GM19240 (cell line): ENCODE results near the gene SNRPB2.

Source experiments
- DNase-seq: peaks from one replicate; pipeline ENCODE4 v3.0.0; 2011; ENCODE audit warnings: low spot score; ENCODE audit not compliant: insufficient read length

The SNRPB2 gene

DNA sequence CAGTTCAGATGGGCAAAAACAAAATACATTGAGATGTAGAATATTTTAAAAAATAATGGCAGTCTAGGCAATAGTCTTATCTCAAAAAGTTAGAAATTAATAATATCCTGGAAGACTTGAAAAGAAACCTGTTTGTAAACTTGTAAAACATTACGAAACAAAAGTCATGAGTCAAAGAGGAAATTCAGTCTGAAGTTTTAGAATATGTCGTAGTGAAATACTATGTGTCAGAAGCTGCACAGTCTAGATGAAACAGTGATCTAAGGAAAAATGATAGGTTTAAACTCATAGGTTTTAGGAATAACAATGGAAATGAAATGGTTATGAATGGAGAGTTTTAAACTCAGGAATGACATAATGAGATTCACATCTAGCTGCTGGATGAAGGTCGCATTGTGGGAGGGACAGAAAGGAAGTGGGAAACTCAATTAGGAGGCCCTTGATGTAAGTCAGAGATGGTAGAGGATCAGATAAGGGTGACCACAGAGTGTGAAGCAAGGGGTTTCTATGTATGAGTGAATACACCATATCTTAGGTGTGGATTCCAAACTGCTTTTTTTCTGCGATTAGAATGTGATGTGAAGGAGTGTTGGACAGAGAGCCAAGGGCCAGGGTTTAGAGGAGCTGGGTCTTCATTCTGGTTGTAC lies 2.8 kb downstream of the SNRPB2 start:
- no peak for DNase-seq

GRCh38 chr20:16740365-16741072 lies 10.7 kb downstream of the SNRPB2 start:
- DNase-seq, result no peak

DNA sequence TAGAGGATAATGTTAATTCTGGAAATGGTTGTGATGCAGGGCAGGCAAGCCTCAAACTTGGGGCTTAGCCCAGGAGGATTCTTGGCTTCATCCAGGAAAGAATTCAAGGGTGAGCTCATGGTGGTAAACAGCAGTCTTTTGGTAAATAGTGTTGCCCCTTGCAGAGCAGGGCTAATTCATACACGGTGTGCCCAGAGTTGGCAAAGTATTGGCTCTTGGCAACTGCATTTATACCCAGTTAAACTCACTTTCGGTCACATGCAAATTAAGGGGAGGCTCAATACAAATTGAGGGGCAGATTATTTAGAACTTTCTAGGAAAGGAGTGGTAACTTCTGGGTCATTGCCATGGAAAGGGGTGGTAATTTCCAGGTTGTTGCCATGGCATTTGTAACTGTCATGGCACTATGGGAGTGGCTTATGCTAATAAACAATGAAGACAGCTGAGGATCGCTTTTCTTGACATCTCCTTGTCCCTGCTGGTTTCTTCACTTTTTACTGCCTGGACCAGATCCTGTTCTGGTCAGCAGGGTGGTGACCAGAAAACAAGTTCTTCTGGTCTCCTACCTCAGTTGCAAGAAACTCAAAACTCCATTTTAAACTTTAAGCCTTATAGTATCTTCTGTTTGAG lies 14.5 kb downstream of the SNRPB2 start:
- no peak for DNase-seq

GRCh38 chr20:16745204-16745603 lies 15.4 kb downstream of the SNRPB2 start:
- DNase-seq, result no peak

- DNase-seq, result no peak
These were observed 17.5 kb downstream of the SNRPB2 start for GRCh38 chr20:16747291-16747811.

DNA sequence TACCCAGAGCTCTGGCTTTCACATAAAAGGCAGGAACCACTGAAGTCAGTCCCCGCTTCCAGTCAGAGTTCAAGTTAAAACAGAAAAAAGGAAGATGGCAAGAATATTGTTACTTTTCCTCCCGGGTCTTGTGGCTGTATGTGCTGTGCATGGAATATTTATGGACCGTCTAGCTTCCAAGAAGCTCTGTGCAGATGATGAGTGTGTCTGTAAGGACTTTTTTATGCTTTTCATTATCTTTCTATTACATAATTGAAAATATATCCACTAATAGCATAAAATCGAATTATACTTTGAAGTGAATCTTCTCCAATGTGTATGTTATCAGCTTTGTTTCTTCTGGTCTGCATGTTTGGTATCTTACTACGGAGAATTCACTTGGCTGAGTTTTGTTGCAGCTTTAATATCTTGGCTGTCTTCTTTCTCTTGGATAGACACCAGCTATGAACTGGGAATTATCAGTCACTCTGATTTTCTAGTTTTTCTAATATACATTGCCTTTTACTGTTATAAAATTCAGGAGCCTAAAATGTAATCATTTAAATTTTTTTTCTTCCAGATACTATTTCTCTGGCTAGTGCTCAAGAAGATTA lies 18.6 kb downstream of the SNRPB2 start, which contains the start of gene OTOR:
TSS of gene OTOR (plus strand) at position 51 of the 593 bp plus-strand sequence. CDS start at position 95, 44 bp downstream.
- no peak for DNase-seq

DNA sequence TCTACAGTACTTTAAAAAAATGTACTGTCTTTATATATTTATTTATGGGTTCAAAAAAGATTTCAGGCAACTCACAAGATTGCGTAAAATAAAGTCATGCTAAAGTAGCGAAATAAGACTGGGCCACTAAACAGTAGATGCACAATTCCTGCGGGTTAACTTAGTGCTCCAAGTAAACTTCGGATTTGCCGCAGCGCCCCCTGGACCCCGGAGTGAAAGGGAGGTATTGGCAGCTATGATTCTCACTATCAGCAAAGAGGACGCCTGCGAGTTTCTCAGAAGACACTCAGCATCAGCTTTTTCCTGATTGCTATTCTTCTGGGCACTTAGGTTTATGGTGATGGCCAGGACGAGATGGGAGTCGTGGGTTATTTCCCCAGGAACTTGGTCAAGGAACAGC lies 19.7 kb downstream of the SNRPB2 start:
- no peak for DNase-seq

DNA sequence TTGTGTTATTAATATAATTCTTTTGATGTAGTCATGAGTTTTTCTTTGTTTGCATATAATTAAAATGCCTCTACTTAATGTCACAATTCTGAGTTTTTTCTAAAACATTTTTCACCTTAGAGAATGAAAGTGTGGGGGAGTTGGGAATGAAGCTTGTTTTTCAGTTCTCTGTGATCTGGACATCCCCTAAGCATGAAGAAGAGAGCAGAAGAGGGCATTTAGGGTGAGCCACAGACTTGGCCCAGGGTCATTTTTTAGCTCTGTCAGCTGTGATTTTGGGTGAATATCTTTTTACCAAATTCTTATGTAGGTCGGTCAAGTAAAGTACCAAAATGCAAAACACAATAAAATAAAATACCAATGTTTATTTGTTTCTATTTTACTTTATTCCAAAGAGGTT lies 22.3 kb downstream of the SNRPB2 start:
- DNase-seq, result no peak

GRCh38 chr20:16752901-16753300 lies 23.1 kb downstream of the SNRPB2 start:
- no peak for DNase-seq

- DNase-seq, result no peak
These were observed 28.8 kb downstream of the SNRPB2 start for GRCh38 chr20:16758454-16759180.

DNA sequence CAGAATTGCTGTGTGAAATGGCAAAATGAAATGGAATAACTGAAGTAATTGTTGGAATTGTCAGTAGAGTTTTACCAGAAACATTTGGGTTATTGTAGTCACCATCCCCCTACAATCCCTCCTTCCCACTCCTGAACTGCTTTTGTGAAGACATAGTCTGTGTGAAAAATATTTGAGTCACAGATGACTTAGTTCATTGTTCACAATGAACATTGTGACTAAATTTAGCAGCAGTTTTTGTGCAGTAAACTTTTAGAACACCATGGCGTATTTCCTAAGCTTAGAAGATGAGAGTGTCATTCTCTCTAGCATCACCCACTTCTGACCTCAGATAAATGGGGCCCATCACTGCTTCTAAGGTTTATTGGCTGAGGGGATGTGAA lies 29.3 kb downstream of the SNRPB2 start:
- DNase-seq, result no peak

GRCh38 chr20:16760431-16761304 lies 30.8 kb downstream of the SNRPB2 start:
- DNase-seq, result no peak

- DNase-seq, result peak; percentile 14
These were observed 31.5 kb downstream of the SNRPB2 start for GRCh38 chr20:16761305-16761829.

DNA sequence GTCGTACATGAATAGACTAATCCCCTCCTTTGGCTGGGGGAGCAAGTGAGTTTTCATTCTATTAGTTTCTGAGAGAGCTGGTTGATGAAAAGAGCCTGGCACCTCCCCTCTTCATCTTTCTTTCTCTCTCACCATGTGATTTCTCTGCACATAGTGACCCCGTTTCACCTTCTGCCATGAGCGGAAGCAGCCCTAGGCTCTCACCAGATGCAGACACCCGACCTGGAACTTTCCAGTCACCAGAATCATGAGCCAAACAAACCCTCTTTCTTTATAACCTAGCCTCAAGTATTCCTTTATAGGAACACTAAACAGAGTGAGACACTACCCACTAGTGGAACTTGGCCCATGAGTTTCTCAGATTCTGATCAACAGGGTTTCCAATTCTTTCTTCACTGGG lies 34.7 kb downstream of the SNRPB2 start:
- no peak for DNase-seq

- no peak for DNase-seq
These were observed 41.4 kb downstream of the SNRPB2 start for GRCh38 chr20:16771213-16771612.

GRCh38 chr20:16775961-16776360 lies 46.1 kb downstream of the SNRPB2 start:
- DNase-seq, result no peak

- DNase-seq, result no peak
These were observed 47.3 kb downstream of the SNRPB2 start for GRCh38 chr20:16777126-16777525.

GRCh38 chr20:16778159-16778558 lies 48.3 kb downstream of the SNRPB2 start:
- no peak for DNase-seq

- DNase-seq, result no peak
These were observed 51.7 kb downstream of the SNRPB2 start for GRCh38 chr20:16781496-16781895.

DNA sequence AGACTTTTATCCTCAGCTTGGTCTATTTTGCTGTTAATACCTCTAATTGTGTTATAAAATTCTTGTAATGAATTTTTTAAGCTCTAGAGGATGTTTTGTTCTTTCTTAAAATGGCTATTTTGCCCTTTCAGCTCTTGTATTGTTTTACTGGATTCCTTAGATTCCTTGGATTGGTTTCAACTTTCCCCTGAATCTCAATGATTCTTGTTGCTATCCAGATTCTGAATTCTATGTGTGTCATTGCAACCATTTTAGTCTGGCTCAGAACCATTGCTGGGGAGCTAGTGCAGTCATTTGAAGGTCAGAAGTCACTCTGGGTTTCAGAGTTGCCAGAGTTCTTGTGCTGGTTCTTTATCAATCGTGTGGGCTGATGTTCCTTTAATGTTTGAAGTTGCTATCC lies 55.4 kb downstream of the SNRPB2 start:
- no peak for DNase-seq
